PC-3 (cell line): Measurements from ENCODE around the gene SLC15A3. TPM values are rescaled to one million over a fixed set of nuclear protein-coding genes. Genes with fewer than 3 reads are reported as not detected.

ENCODE experiments used
- ATAC-seq: fragments of 200-7000 bp; cut with Tn5 transposase; 2 replicates; pipeline ENCODE4 v1.9.1; 2020; ENCODE audit warnings: mild to moderate bottlenecking, moderate library complexity
- BruUV-seq: library from RNA; stranded (reverse); fragments of 400-500 nt; replicated peaks from 2 replicates; lab custom pipeline; 2021; lab: Mats Ljungman, UMichigan
- CTCF ChIA-PET: fragments of 300-600 bp; sonication (Branson Sonifier 250); formaldehyde crosslinking; loops from one replicate; lab custom pipeline; 2022; ENCODE audit warnings: antibody characterized with exemption; lab: Charles Lee
- POLR2A ChIA-PET: fragments of 300-600 bp; sonication (Branson Sonifier 250); formaldehyde crosslinking; loops from one replicate; lab custom pipeline; 2022; ENCODE audit warnings: antibody characterized with exemption; ENCODE audit not compliant: unreplicated experiment; lab: Charles Lee
- DNase-seq: peaks from one replicate; pipeline ENCODE4 v3.0.0-alpha.2; 2015
- H2AFZ ChIP-seq: fragments of 300-600 bp; sonication (generic); 2 replicates; pipeline ENCODE4 v1.6.0; 2016; ENCODE audit warnings: antibody characterized with exemption, low read length
- H3F3A ChIP-seq: fragments of 300-600 bp; sonication (generic); one replicate; pipeline ENCODE4 v1.6.0; 2017; ENCODE audit warnings: antibody characterized with exemption, low read length, control low read depth, mild to moderate bottlenecking; ENCODE audit not compliant: unreplicated experiment
- H3K27ac ChIP-seq: fragments of 300-600 bp; sonication (generic); 2 replicates; pipeline ENCODE4 v1.5.1; 2016; ENCODE audit warnings: mild to moderate bottlenecking, low read length
- H3K27me3 ChIP-seq: fragments of 300-600 bp; sonication (generic); 2 replicates; pipeline ENCODE4 v1.6.1; 2016; ENCODE audit warnings: low read length, mixed read lengths
- H3K36me3 ChIP-seq: fragments of 300-600 bp; sonication (generic); 2 replicates; pipeline ENCODE4 v1.6.1; 2016; ENCODE audit warnings: low read depth, mixed run types, low read length, mixed read lengths
- H3K4me1 ChIP-seq: fragments of 300-600 bp; sonication (generic); 2 replicates; pipeline ENCODE4 v1.5.1; 2016; ENCODE audit warnings: low read length; ENCODE audit not compliant: insufficient read depth
- H3K4me2 ChIP-seq: fragments of 300-600 bp; sonication (generic); 2 replicates; pipeline ENCODE4 v1.6.0; 2016; ENCODE audit warnings: low read length
- H3K4me3 ChIP-seq: fragments of 300-600 bp; sonication (generic); 2 replicates; pipeline ENCODE4 v1.5.1; 2016; ENCODE audit warnings: mild to moderate bottlenecking, low read length, mixed read lengths
- H3K79me2 ChIP-seq: fragments of 300-600 bp; sonication (generic); 2 replicates; pipeline ENCODE4 v1.6.1; 2017; ENCODE audit warnings: low read length, mixed read lengths
- H3K9ac ChIP-seq: fragments of 300-600 bp; sonication (generic); 2 replicates; pipeline ENCODE4 v1.6.0; 2016; ENCODE audit warnings: mild to moderate bottlenecking, low read length
- H3K9me2 ChIP-seq: fragments of 300-600 bp; sonication (generic); replicated peaks from 2 replicates; pipeline ENCODE4 v1.6.1; 2016; ENCODE audit warnings: mixed run types, low read length, mixed read lengths
- H3K9me3 ChIP-seq: fragments of 300-600 bp; sonication (generic); 2 replicates; pipeline ENCODE4 v1.6.1; 2016; ENCODE audit warnings: low read length, mixed read lengths
- H4K20me1 ChIP-seq: fragments of 300-600 bp; sonication (generic); 2 replicates; pipeline ENCODE4 v1.6.1; 2016; ENCODE audit warnings: low read length, mixed read lengths
- EZH2 ChIP-seq: fragments of 300-600 bp; sonication (generic); IDR thresholded peaks from one replicate; pipeline ENCODE4 v1.6.1; 2017; ENCODE audit warnings: antibody characterized with exemption, mild to moderate bottlenecking, low read length; ENCODE audit not compliant: unreplicated experiment
- EZH2phosphoT487 ChIP-seq: fragments of 300-600 bp; sonication (generic); IDR thresholded peaks from 2 replicates; pipeline ENCODE4 v1.6.1; 2018; ENCODE audit warnings: mild to moderate bottlenecking, antibody characterized with exemption, low read length, borderline replicate concordance
- intact Hi-C: fragments of 100-400 bp; cut with micrococcal nuclease; formaldehyde crosslinking; loops from 2 replicates; pipeline ENCODE4 v1.9.0; 2023
- total RNA-seq: library from RNA; depleted of rRNA; stranded (reverse); fragments of >200 nt; gene quantifications from 2 replicates; pipeline ENCODE4 v1.2.3, GENCODE V29; 2014
- TF ChIP-seq, protein P1 (sequence below): fragments of 300-600 bp; sonication (generic); conservative IDR thresholded peaks from 2 replicates; pipeline ENCODE4 v1.5.1; 2017; ENCODE audit warnings: antibody characterized with exemption, low read depth, mild to moderate bottlenecking, low read length

SLC15A3 gene
- total RNA-seq, 1 experiment from 2014 or later, result not detected

- Histone ChIP-seq H3K27me3 (no peaks in the 10 kb centered on the region), H3K9me2 (no peaks in the 10 kb centered on the region), H2AFZ (no peak overlapping the region), H3F3A (peaks cover 7% of the 10 kb centered on the region), H3K4me2 (no peak overlapping the region), H3K79me2 (peaks cover 61% of the 10 kb centered on the region), H4K20me1 (peaks cover 7% of the 10 kb centered on the region), H3K36me3 (peaks cover 27% of the 10 kb centered on the region; the same call in 1 of the 2 replicates), H3K9ac (no peak overlapping the region), H3K4me1 (peaks cover 36% of the 10 kb centered on the region), H3K9me3 (no peaks in the 10 kb centered on the region), H3K27ac (no peak overlapping the region), H3K4me3 (no peak overlapping the region)
- DNase-seq (no peak), ATAC-seq (no peak)
- BruUV-seq, result no TSS peak
- TF ChIP-seq, protein P1, sequence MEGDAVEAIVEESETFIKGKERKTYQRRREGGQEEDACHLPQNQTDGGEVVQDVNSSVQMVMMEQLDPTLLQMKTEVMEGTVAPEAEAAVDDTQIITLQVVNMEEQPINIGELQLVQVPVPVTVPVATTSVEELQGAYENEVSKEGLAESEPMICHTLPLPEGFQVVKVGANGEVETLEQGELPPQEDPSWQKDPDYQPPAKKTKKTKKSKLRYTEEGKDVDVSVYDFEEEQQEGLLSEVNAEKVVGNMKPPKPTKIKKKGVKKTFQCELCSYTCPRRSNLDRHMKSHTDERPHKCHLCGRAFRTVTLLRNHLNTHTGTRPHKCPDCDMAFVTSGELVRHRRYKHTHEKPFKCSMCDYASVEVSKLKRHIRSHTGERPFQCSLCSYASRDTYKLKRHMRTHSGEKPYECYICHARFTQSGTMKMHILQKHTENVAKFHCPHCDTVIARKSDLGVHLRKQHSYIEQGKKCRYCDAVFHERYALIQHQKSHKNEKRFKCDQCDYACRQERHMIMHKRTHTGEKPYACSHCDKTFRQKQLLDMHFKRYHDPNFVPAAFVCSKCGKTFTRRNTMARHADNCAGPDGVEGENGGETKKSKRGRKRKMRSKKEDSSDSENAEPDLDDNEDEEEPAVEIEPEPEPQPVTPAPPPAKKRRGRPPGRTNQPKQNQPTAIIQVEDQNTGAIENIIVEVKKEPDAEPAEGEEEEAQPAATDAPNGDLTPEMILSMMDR, result no peak
- no peak for TF ChIP-seq EZH2
- TF ChIP-seq EZH2phosphoT487, result no peak
- intact Hi-C loops, result loop anchor here (5.0 kb wide), 1 partner anchor 270 kb away; no protein-coding TSS in a partner anchor
- ChIA-PET CTCF (no interaction called here), POLR2A (no interaction called here)
Measured at GRCh38 chr11:60917267-60917666, 34.7 kb downstream of the SLC15A3 start.

DNA sequence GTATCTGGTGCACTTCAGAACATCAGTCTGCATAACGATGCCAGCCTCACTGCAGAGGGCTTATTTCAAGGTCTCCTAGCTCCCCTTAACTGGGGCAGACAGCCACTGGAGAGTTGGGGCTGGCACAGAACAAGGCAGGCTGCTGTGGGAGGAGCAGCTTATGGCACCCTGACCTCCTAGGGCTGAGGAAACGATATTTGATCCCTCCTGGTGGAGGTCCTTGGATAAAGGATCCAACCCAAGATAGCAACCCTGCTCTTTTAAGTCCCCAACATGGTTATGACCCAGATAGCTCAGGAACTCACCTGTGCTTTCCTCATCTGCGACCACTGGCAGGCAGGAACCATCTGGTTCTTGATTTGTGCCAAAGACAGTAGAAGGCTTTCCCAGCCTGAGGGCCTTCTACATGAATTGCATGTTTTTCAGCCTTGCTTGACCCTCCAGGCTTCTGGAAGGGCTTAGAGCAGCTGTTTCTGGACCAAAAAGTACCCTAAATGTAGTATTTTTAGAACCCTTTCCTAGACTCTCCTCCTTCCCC is 35.2 kb downstream of the SLC15A3 start:
- ATAC-seq (no peak), DNase-seq (no peak)
- no peaks in the 10 kb centered on the region for H3K9me2 ChIP-seq
- H3K9ac ChIP-seq, result no peak overlapping the region
- no peak overlapping the region for H3K27ac ChIP-seq
- peaks cover 7% of the 10 kb centered on the region for H4K20me1 ChIP-seq
- peak overlapping the region; percentile 93; the same call in 1 of the 2 replicates for H3K4me2 ChIP-seq
- intact Hi-C loops, result loop anchor here (5.0 kb wide), 1 partner anchor 271 kb away; no protein-coding TSS in a partner anchor
- H2AFZ ChIP-seq, result no peak overlapping the region
- ChIA-PET CTCF (no interaction called here), POLR2A (no interaction called here)
- H3K4me3 ChIP-seq, result no peak overlapping the region
- no peaks in the 10 kb centered on the region for H3K9me3 ChIP-seq
- BruUV-seq, result no TSS peak
- H3K79me2 ChIP-seq, result peaks cover 61% of the 10 kb centered on the region
- H3F3A ChIP-seq, result peaks cover 7% of the 10 kb centered on the region
- H3K4me1 ChIP-seq, result peaks cover 36% of the 10 kb centered on the region
- H3K36me3 ChIP-seq, result peaks cover 27% of the 10 kb centered on the region; the same call in 1 of the 2 replicates
- TF ChIP-seq EZH2phosphoT487 (no peak), EZH2 (no peak)
- TF ChIP-seq, protein P1, result no peak
- no peaks in the 10 kb centered on the region for H3K27me3 ChIP-seq
